ENCODE data around the gene ADAM15. TPM values are rescaled to one million over a fixed set of nuclear protein-coding genes. Genes with fewer than 3 reads are reported as not detected.

ADAM15 gene
- total RNA-seq, 1 donor from 2014 or later = 72.0 TPM

DNA sequence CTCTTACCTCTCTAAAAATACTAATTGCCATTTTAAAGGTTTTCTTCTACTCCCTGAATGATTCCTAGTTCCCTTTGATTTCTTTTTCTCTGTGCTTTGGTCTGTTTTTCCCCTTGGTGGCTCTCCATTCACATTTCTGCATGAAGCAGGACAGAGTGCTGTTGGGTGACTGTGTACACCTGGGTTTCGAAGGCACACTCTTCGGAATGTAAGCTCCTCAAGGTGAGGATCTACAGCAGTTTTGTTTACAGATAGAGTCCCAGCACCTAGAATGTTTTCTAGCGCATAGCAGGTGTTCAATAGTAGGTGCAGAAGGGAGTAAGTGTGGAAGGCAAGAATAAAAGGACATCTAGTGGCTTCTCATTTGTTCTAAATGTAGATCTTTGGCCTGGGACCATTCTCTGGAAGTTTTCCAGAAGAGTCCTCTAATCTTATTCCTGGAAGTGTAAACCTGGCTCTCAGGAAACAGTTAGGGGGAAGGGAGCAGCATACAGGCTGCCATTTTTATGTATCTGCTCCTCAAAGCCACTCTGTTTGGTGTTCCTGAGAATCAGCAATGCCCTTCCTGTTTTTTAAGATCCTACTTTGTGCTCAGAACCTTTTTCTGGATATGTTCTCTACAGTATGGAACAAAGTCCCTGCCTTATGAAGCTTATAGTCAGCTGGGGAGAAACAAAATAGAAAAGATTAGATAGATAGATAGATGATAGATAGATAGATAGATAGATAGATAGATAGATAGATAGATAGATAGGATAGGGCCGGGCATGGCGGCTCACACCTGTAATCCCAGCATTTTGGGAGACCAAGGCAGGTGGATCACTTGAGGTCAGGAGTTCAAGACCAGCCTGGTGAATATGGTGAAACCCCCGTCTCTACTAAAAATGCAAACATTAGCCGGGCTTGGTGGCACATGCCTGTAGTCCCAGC, 53.8 kb downstream of the ADAM15 start:
- peaks cover 14% of the 10 kb centered on the region for H3K27me3 Mint-ChIP-seq (ENCODE audit: low read depth)
- intact Hi-C loops (cut with micrococcal nuclease) = no loop called here

GRCh38 chr1:155105604-155106011, 54.5 kb downstream of the ADAM15 start:
- intact Hi-C loops (cut with micrococcal nuclease) = no loop called here
- DNase-seq (ENCODE audit: low spot score) = no peak
- Mint-ChIP-seq H3K36me3 (ENCODE audit: low read depth) (no peaks in the 10 kb centered on the region), H3K27me3 (ENCODE audit: low read depth) (peaks cover 14% of the 10 kb centered on the region), H3K4me1 (ENCODE audit: low read depth) (no peaks in the 10 kb centered on the region), H3K27ac (no peak overlapping the region), H3K4me3 (ENCODE audit: low read depth) (no peak overlapping the region), H3K9me3 (no peaks in the 10 kb centered on the region)

More for the DNA sequence above, 53.8 kb downstream of the ADAM15 start:
- Mint-ChIP-seq H3K4me1 (ENCODE audit: low read depth) (no peaks in the 10 kb centered on the region), H3K4me3 (ENCODE audit: low read depth) (no peak overlapping the region), H3K36me3 (ENCODE audit: low read depth) (no peaks in the 10 kb centered on the region), H3K27ac (no peak overlapping the region), H3K9me3 (no peaks in the 10 kb centered on the region)
- DNase-seq (ENCODE audit: low spot score) = no peak

DNA sequence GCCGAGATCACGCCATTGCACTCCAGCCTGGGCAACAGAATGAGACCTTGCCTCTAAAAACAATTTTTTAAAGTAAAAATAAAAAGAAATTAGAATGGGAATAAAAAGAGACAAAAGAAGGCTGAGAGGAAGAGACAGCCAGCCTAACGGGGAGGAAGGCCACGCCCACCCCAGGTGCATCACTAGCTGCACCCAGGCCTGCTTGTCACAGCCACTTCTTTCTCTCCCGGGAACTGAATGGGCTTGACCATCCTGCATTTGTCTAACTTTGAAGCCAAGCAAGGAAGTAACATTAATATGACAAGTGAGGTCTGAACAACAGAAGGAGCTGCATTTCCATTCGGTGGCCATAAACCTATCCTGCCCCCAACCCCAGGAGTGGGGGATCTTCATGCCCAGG, 55.7 kb downstream of the ADAM15 start:
- DNase-seq (ENCODE audit: low spot score) = no peak
- intact Hi-C loops (cut with micrococcal nuclease) = no loop called here
- Mint-ChIP-seq H3K36me3 (ENCODE audit: low read depth) (no peaks in the 10 kb centered on the region), H3K9me3 (no peaks in the 10 kb centered on the region), H3K27me3 (ENCODE audit: low read depth) (peaks cover 14% of the 10 kb centered on the region), H3K27ac (no peak overlapping the region), H3K4me1 (ENCODE audit: low read depth) (no peaks in the 10 kb centered on the region), H3K4me3 (ENCODE audit: low read depth) (no peak overlapping the region)

DNA sequence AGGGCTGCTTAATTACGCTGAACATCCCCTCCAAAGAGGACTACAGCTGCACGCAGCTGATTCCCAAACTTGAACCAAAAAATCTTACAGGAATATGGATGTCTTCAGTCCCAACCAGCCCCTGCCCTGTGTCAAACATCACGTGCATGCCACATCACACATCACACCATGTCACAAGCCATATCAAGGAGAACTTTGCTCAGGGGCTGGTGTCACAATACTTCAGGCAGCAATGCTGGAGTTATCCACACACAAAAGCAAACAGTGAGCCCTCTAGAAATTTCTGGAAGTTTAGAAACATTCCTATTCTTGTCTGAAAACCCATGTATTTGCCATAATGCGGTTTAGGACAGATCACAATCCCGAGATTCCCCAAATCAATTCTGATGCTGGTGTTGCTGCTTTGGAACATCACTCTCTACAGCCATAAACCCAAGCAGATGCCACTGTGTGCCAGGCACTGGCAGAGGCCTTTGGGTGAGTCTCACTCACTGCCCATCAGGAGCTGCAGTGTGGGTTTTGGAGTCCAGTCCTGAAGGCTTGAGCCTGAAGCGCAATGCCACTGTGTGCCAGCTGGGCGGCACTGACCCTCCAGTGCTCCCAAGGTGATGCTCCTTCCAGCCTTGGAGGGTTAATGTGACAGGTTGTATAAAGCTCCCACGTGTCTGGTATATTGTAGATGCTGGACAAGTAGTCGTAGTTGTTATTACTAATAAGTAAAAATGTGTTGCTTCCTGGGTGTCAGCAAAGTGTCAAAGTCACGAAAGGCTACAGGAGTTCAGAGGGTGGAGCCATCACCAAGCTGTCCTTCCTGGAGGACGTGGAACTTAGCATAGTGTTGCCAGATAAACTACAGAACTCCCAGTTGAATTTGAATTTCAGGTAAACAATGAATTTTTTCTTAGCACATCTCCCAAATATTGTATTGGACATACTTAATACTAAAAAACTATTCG, 56.5 kb downstream of the ADAM15 start:
- Mint-ChIP-seq H3K4me1 (ENCODE audit: low read depth) (no peaks in the 10 kb centered on the region), H3K4me3 (ENCODE audit: low read depth) (no peak overlapping the region), H3K27ac (no peak overlapping the region), H3K36me3 (ENCODE audit: low read depth) (no peaks in the 10 kb centered on the region), H3K9me3 (no peaks in the 10 kb centered on the region), H3K27me3 (ENCODE audit: low read depth) (peaks cover 14% of the 10 kb centered on the region)
- DNase-seq (ENCODE audit: low spot score) = no peak
- intact Hi-C loops (cut with micrococcal nuclease) = no loop called here

- Mint-ChIP-seq H3K9me3 (no peaks in the 10 kb centered on the region), H3K4me1 (ENCODE audit: low read depth) (no peaks in the 10 kb centered on the region), H3K27ac (no peak overlapping the region), H3K36me3 (ENCODE audit: low read depth) (no peaks in the 10 kb centered on the region), H3K27me3 (ENCODE audit: low read depth) (peaks cover 14% of the 10 kb centered on the region), H3K4me3 (ENCODE audit: low read depth) (no peak overlapping the region)
- intact Hi-C loops (cut with micrococcal nuclease) = no loop called here
- no peak for DNase-seq (ENCODE audit: low spot score)
These were observed 57.2 kb downstream of the ADAM15 start for GRCh38 chr1:155108296-155108695.

DNA sequence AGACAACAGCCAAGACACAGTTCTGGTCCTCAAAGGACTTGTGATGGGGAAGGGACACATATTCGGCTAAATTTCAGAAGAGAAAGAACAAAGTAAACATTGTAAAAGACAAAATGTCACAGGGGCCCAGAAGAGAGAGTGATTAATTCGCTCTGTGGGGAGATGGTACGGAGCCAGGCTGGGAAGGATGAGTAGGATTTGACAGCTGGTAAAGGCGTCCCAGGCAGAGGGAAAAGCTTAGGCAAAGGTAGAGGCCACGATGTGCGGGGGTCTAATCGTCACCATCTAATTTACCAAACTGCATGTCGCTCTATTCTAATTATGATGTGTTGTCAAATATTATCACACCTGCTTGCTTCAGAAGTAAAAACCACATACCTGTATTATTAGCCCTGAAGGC, 59.3 kb downstream of the ADAM15 start:
- no peak overlapping the region for H3K4me3 Mint-ChIP-seq (ENCODE audit: low read depth)
- H3K4me1 Mint-ChIP-seq (ENCODE audit: low read depth) = no peaks in the 10 kb centered on the region
- DNase-seq (ENCODE audit: low spot score) = no peak
- H3K27me3 Mint-ChIP-seq (ENCODE audit: low read depth) = peaks cover 7% of the 10 kb centered on the region
- no peaks in the 10 kb centered on the region for H3K9me3 Mint-ChIP-seq
- intact Hi-C loops (cut with micrococcal nuclease) = no loop called here
- H3K36me3 Mint-ChIP-seq (ENCODE audit: low read depth) = no peaks in the 10 kb centered on the region
- no peak overlapping the region for H3K27ac Mint-ChIP-seq

- Mint-ChIP-seq H3K4me3 (ENCODE audit: low read depth) (no peak overlapping the region), H3K27me3 (ENCODE audit: low read depth) (peaks cover 4% of the 10 kb centered on the region), H3K4me1 (ENCODE audit: low read depth) (no peaks in the 10 kb centered on the region), H3K27ac (no peak overlapping the region), H3K9me3 (no peaks in the 10 kb centered on the region), H3K36me3 (ENCODE audit: low read depth) (no peaks in the 10 kb centered on the region)
- DNase-seq (ENCODE audit: low spot score) = no peak
- intact Hi-C loops (cut with micrococcal nuclease) = no loop called here
These were observed 59.7 kb downstream of the ADAM15 start for GRCh38 chr1:155110826-155111225.

Other genes with a start within 250 kb of the ADAM15 start
- gene KCNN3, start 181.0 kb upstream of the ADAM15 start, total RNA-seq = 0.39 and 0.91 TPM in 2 replicates
- gene PMVK, start 114.6 kb upstream of the ADAM15 start, total RNA-seq = 44.7 and 44.8 TPM in 2 replicates
- gene PBXIP1, start 95.2 kb upstream of the ADAM15 start, total RNA-seq = 23.6 and 25.3 TPM in 2 replicates
- gene PYGO2, start 89.5 kb upstream of the ADAM15 start, total RNA-seq = 30.4 and 30.6 TPM in 2 replicates
- 55.4 and 56.1 TPM in 2 replicates for gene SHC1, start 80.6 kb upstream of the ADAM15 start, total RNA-seq
- gene CKS1B, start 76.6 kb upstream of the ADAM15 start, total RNA-seq = 169 and 178 TPM in 2 replicates
- gene FLAD1, start 68.0 kb upstream of the ADAM15 start, total RNA-seq = 54.9 and 60.2 TPM in 2 replicates
- 0.48 and 2.0 TPM in 2 replicates for gene LENEP, start 57.7 kb upstream of the ADAM15 start, total RNA-seq
- 147 and 154 TPM in 2 replicates for gene ZBTB7B, start 48.5 kb upstream of the ADAM15 start, total RNA-seq
- 0.21 and 0.80 TPM in 2 replicates for gene DCST2, start 17.5 kb upstream of the ADAM15 start, total RNA-seq
- 0.11 TPM in 1 of 2 replicates, not detected in the other for gene DCST1, start 17.5 kb upstream of the ADAM15 start, total RNA-seq
- 9.2 and 10.5 TPM in 2 replicates for gene EFNA4, start 12.4 kb downstream of the ADAM15 start, total RNA-seq
- gene EFNA3, start 27.5 kb downstream of the ADAM15 start, total RNA-seq = 6.0 and 7.1 TPM in 2 replicates
- 0.18 and 0.39 TPM in 2 replicates for gene EFNA1, start 76.6 kb downstream of the ADAM15 start, total RNA-seq
- gene SLC50A1, start 84.5 kb downstream of the ADAM15 start, total RNA-seq = 56.9 and 58.0 TPM in 2 replicates
- gene DPM3, start 89.2 kb downstream of the ADAM15 start, total RNA-seq = 49.0 and 51.0 TPM in 2 replicates
- 237 and 247 TPM in 2 replicates for gene KRTCAP2, start 122.0 kb downstream of the ADAM15 start, total RNA-seq
- 10.7 and 11.5 TPM in 2 replicates for gene TRIM46, start 122.5 kb downstream of the ADAM15 start, total RNA-seq
- gene THBS3, start 156.6 kb downstream of the ADAM15 start, total RNA-seq = 10.4 and 13.1 TPM in 2 replicates
- gene MTX1, start 157.4 kb downstream of the ADAM15 start, total RNA-seq = 58.6 and 64.0 TPM in 2 replicates
- gene ENTREP3, start 204.2 kb downstream of the ADAM15 start, total RNA-seq = 42.5 and 45.5 TPM in 2 replicates
- 113 and 123 TPM in 2 replicates for gene SCAMP3, start 211.0 kb downstream of the ADAM15 start, total RNA-seq
- 95.7 and 96.8 TPM in 2 replicates for gene CLK2, start 222.2 kb downstream of the ADAM15 start, total RNA-seq
- 4.8 and 5.4 TPM in 2 replicates for gene HCN3, start 226.1 kb downstream of the ADAM15 start, total RNA-seq

Data from activated T-helper 2 cell treated with anti-CD3 and anti-CD28 coated beads, Interferon-gamma antibody, Interleukin-2, Interleukin-4, amounts not matched to agents 10 μg/mL and 5 μg/mL and 100 μg/mL, durations not matched to agents 14 hours and 24 hours and 36 hours (primary cell).